Panc1 (cell line): ENCODE data around the gene LRCH1. TPM values are rescaled to one million over a fixed set of nuclear protein-coding genes. Genes with fewer than 3 reads are reported as not detected.

Source experiments
- ATAC-seq: fragments of 200-7000 bp; cut with Tn5 transposase; 2 replicates; pipeline ENCODE4 v1.9.1; 2020; ENCODE audit warnings: mild to moderate bottlenecking, moderate library complexity
- BruUV-seq: library from RNA; stranded (reverse); fragments of 400-500 nt; replicated peaks from 2 replicates; lab custom pipeline; 2021; lab: Mats Ljungman, UMichigan
- CTCF ChIA-PET: fragments of 300-600 bp; sonication (Branson Sonifier 250); formaldehyde crosslinking; loops from one replicate; lab custom pipeline; 2022; ENCODE audit warnings: antibody characterized with exemption; lab: Charles Lee
- POLR2A ChIA-PET: fragments of 300-600 bp; sonication (Branson Sonifier 250); formaldehyde crosslinking; loops from one replicate; lab custom pipeline; 2022; ENCODE audit warnings: antibody characterized with exemption; lab: Charles Lee
- DNase-seq: peaks from one replicate; pipeline ENCODE4 v3.0.0-alpha.2; 2010; ENCODE audit warnings: low read depth, low spot score
- H3K27ac ChIP-seq: 2 replicates; pipeline ENCODE4 v1.5.1; 2011; ENCODE audit warnings: mild to moderate bottlenecking, low read length, inconsistent platforms
- H3K27me3 ChIP-seq: fragments of 200-500 bp; sonication (Bioruptor generic); 2 replicates; pipeline ENCODE4 v1.6.0; 2014; ENCODE audit warnings: low read length, inconsistent platforms; ENCODE audit not compliant: control insufficient read depth, insufficient read depth
- H3K36me3 ChIP-seq: fragments of 200-500 bp; sonication (Bioruptor generic); 2 replicates; pipeline ENCODE4 v1.5.1; 2014; ENCODE audit warnings: inconsistent platforms, mild to moderate bottlenecking, low read length, moderate library complexity; ENCODE audit not compliant: control insufficient read depth, insufficient read depth
- H3K4me1 ChIP-seq: 2 replicates; pipeline ENCODE4 v1.5.1; 2011; ENCODE audit warnings: inconsistent platforms, mild to moderate bottlenecking, low read length, moderate library complexity; ENCODE audit not compliant: control insufficient read depth, insufficient read depth
- H3K4me3 ChIP-seq, 2 experiments: 2 replicates each; pipeline ENCODE4 v1.5.1; 2011 to 2012; ENCODE audit warnings: low read depth in 2 of 2, low read length in 2 of 2, mild to moderate bottlenecking in 2 of 2, inconsistent platforms in 1 of 2, moderate library complexity in 1 of 2
- H3K9me3 ChIP-seq: fragments of 200-500 bp; sonication (Bioruptor generic); 2 replicates; pipeline ENCODE4 v1.5.1; 2014; ENCODE audit warnings: low read depth, mild to moderate bottlenecking, inconsistent platforms, low read length, moderate library complexity; ENCODE audit not compliant: control insufficient read depth, insufficient read depth
- POLR2AphosphoS5 ChIP-seq: IDR thresholded peaks from 2 replicates; pipeline ENCODE4 v1.6.1; 2012; ENCODE audit warnings: mild to moderate bottlenecking, low read depth, low read length, moderate library complexity
- SIN3A ChIP-seq: IDR thresholded peaks from 2 replicates; pipeline ENCODE4 v1.6.1; 2012; ENCODE audit warnings: low read depth, mild to moderate bottlenecking, low read length, moderate library complexity, borderline replicate concordance; ENCODE audit not compliant: insufficient read depth
- TCF7L2 ChIP-seq: IDR thresholded peaks from 2 replicates; pipeline ENCODE4 v1.6.1; 2011; ENCODE audit warnings: mild to moderate bottlenecking, low read depth, low read length, inconsistent platforms
- in situ Hi-C: cut with HindIII; loops from 2 replicates; pipeline ENCODE4 v1.10.0; 2016; ENCODE audit warnings: low sequenced_read_pairs, low pct_unique_long_range_greater_than_20kb
- intact Hi-C: fragments of 100-400 bp; cut with micrococcal nuclease; formaldehyde crosslinking; loops from one replicate; pipeline ENCODE4 v1.10.0; 2022; ENCODE audit not compliant: unreplicated experiment
- total RNA-seq: library from RNA; stranded (reverse); gene quantifications from one replicate; pipeline ENCODE4 v1.2.1, GENCODE V29; 2021; ENCODE audit not compliant: unreplicated experiment
- TF ChIP-seq, protein P1 (sequence below), 2 experiments: IDR thresholded peaks; 2 replicates each; pipeline ENCODE4 v1.6.1; 2011 to 2012; ENCODE audit warnings: low read depth in 2 of 2, control low read depth in 1 of 2, low read length in 1 of 2, mild to moderate bottlenecking in 1 of 2, moderate library complexity in 1 of 2; ENCODE audit not compliant: insufficient read depth in 1 of 2
- TF ChIP-seq, protein P2 (sequence below): fragments of 450-650 bp; IDR thresholded peaks from 2 replicates; pipeline ENCODE4 v1.5.1; 2017; ENCODE audit warnings: mild to moderate bottlenecking

The LRCH1 gene
- total RNA-seq, 1 experiment from 2014 or later, result 7.9 TPM

GRCh38 chr13:46554951-46555350 lies 2.0 kb downstream of the LRCH1 start:
- in situ Hi-C loops, result no loop called here
- BruUV-seq, result no TSS peak

GRCh38 chr13:46555722-46556417 lies 2.9 kb downstream of the LRCH1 start:
- Histone ChIP-seq H3K4me1 (peaks cover 11% of the 10 kb centered on the region), H3K27me3 (no peaks in the 10 kb centered on the region), H3K4me3 (no peak overlapping the region), H3K9me3 (no peaks in the 10 kb centered on the region), H3K36me3 (peaks cover 5% of the 10 kb centered on the region; the same call in 1 of the 2 replicates), H3K27ac (no peak overlapping the region)
- CTCF ChIA-PET, result no interaction called here
- DNase-seq, result no peak
- intact Hi-C loops (no loop called here), in situ Hi-C loops (no loop called here)
- no TSS peak for BruUV-seq
- POLR2A ChIA-PET, result no interaction called here
- TF ChIP-seq TCF7L2, result no peak
- no peak for TF ChIP-seq POLR2AphosphoS5
- TF ChIP-seq SIN3A, result no peak
- TF ChIP-seq, protein P1, sequence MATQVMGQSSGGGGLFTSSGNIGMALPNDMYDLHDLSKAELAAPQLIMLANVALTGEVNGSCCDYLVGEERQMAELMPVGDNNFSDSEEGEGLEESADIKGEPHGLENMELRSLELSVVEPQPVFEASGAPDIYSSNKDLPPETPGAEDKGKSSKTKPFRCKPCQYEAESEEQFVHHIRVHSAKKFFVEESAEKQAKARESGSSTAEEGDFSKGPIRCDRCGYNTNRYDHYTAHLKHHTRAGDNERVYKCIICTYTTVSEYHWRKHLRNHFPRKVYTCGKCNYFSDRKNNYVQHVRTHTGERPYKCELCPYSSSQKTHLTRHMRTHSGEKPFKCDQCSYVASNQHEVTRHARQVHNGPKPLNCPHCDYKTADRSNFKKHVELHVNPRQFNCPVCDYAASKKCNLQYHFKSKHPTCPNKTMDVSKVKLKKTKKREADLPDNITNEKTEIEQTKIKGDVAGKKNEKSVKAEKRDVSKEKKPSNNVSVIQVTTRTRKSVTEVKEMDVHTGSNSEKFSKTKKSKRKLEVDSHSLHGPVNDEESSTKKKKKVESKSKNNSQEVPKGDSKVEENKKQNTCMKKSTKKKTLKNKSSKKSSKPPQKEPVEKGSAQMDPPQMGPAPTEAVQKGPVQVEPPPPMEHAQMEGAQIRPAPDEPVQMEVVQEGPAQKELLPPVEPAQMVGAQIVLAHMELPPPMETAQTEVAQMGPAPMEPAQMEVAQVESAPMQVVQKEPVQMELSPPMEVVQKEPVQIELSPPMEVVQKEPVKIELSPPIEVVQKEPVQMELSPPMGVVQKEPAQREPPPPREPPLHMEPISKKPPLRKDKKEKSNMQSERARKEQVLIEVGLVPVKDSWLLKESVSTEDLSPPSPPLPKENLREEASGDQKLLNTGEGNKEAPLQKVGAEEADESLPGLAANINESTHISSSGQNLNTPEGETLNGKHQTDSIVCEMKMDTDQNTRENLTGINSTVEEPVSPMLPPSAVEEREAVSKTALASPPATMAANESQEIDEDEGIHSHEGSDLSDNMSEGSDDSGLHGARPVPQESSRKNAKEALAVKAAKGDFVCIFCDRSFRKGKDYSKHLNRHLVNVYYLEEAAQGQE (IDR thresholded peaks at IDR 0.05; ENCODE audit: insufficient read depth in 1 of 2, low read depth in 2 of 2, low read length in 1 of 2), result no peak
- TF ChIP-seq, protein P2, sequence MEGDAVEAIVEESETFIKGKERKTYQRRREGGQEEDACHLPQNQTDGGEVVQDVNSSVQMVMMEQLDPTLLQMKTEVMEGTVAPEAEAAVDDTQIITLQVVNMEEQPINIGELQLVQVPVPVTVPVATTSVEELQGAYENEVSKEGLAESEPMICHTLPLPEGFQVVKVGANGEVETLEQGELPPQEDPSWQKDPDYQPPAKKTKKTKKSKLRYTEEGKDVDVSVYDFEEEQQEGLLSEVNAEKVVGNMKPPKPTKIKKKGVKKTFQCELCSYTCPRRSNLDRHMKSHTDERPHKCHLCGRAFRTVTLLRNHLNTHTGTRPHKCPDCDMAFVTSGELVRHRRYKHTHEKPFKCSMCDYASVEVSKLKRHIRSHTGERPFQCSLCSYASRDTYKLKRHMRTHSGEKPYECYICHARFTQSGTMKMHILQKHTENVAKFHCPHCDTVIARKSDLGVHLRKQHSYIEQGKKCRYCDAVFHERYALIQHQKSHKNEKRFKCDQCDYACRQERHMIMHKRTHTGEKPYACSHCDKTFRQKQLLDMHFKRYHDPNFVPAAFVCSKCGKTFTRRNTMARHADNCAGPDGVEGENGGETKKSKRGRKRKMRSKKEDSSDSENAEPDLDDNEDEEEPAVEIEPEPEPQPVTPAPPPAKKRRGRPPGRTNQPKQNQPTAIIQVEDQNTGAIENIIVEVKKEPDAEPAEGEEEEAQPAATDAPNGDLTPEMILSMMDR, result no peak
- ATAC-seq, result no peak

More at GRCh38 chr13:46554951-46555350, 2.0 kb downstream of the LRCH1 start:
- Histone ChIP-seq H3K27me3 (no peaks in the 10 kb centered on the region), H3K27ac (peak overlapping the region; percentile 80), H3K4me3 (peak overlapping the region; percentile 80), H3K36me3 (peaks cover 5% of the 10 kb centered on the region; the same call in 1 of the 2 replicates), H3K4me1 (peaks cover 11% of the 10 kb centered on the region), H3K9me3 (no peaks in the 10 kb centered on the region)
- TF ChIP-seq, protein P2, result no peak
- no peak for TF ChIP-seq POLR2AphosphoS5
- TF ChIP-seq TCF7L2, result no peak
- TF ChIP-seq SIN3A, result no peak
- TF ChIP-seq, protein P1 (IDR thresholded peaks at IDR 0.05; ENCODE audit: insufficient read depth in 1 of 2, low read depth in 2 of 2, low read length in 1 of 2), result no peak
- intact Hi-C loops, result no loop called here
- no peak for ATAC-seq
- DNase-seq, result no peak
- POLR2A ChIA-PET, result no interaction called here
- CTCF ChIA-PET, result no interaction called here
